ENCODE measurements around the gene GPHN.

DNA sequence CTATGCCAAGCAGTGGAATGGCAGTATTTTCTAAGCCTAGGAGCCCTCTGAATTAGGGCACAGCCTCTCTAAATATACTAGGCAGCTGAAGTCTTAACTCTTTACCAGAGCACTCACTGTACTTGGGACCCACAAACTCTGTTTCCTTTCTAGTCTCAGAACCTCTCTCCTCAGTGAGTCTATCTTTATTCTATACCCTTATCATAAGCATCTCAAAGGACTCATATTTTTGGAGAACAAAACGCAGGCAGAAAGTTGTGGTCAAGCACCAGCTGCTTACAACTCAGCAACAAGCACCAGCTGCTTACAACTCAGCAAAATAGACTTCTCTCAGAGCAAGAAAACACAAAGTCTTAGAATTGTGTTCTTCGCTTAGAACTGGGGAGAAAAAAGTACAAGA, 20.8 kb upstream of the GPHN start:
- no peak for TF ChIP-seq RFX5 (IDR thresholded peaks at IDR 0.05)
- TF ChIP-seq NPAS2 (CRISPR knock-in tag; IDR thresholded peaks at IDR 0.05; ENCODE audit: borderline replicate concordance): no peak
- TF ChIP-seq NFE2L2 (conservative IDR thresholded peaks at IDR 0.05; ENCODE audit: low read length): no peak
- TF ChIP-seq, protein P1, sequence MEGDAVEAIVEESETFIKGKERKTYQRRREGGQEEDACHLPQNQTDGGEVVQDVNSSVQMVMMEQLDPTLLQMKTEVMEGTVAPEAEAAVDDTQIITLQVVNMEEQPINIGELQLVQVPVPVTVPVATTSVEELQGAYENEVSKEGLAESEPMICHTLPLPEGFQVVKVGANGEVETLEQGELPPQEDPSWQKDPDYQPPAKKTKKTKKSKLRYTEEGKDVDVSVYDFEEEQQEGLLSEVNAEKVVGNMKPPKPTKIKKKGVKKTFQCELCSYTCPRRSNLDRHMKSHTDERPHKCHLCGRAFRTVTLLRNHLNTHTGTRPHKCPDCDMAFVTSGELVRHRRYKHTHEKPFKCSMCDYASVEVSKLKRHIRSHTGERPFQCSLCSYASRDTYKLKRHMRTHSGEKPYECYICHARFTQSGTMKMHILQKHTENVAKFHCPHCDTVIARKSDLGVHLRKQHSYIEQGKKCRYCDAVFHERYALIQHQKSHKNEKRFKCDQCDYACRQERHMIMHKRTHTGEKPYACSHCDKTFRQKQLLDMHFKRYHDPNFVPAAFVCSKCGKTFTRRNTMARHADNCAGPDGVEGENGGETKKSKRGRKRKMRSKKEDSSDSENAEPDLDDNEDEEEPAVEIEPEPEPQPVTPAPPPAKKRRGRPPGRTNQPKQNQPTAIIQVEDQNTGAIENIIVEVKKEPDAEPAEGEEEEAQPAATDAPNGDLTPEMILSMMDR (IDR thresholded peaks at IDR 0.05): no peak

Measured in A549 (cell line).